Stimulated activated CD4-positive, alpha-beta T cell treated with anti-CD3 and anti-CD28 coated beads, TNF-alpha, amount 100 ng/mL, for 4 hours (primary cell): Measurements from ENCODE around the gene RNF146.
"Not testable (repeated sequence)": the region's sequence is repeated elsewhere in the genome, so short reads cannot be mapped to it uniquely, and the experiment has no call there.

Experiments used
- DNase-seq, 3 experiments: peaks; one replicate each; pipeline ENCODE4 v3.0.0-alpha.2; 2020; ENCODE audit warnings: low read depth in 3 of 3

Gene RNF146

GRCh38 chr6:127266178-127266891 lies at the start of gene RNF146:
TSS of gene RNF146 (plus strand) at chr6:127266864. CDS start at chr6:127280339, 13,475 bp downstream.
- DNase-seq, result peak; percentile 34 to 55 (median 54)

GRCh38 chr6:127219869-127220268 lies 46.8 kb upstream of the RNF146 start:
- DNase-seq, result no peak

GRCh38 chr6:127221201-127221600 lies 45.5 kb upstream of the RNF146 start:
- no peak for DNase-seq

- no peak for DNase-seq
Observed at GRCh38 chr6:127222418-127222817, 44.2 kb upstream of the RNF146 start.

GRCh38 chr6:127225497-127225896 lies 41.2 kb upstream of the RNF146 start:
- no peak for DNase-seq

- not testable (repeated sequence) for DNase-seq
Observed at GRCh38 chr6:127233819-127234218, 32.8 kb upstream of the RNF146 start.

- DNase-seq, result no peak
Observed at GRCh38 chr6:127243501-127243900, 23.2 kb upstream of the RNF146 start.

- DNase-seq, result no peak
Observed at GRCh38 chr6:127247114-127248096, 19.3 kb upstream of the RNF146 start.

- no peak for DNase-seq
Observed at GRCh38 chr6:127249621-127250020, 17.0 kb upstream of the RNF146 start.

- no peak for DNase-seq
Observed at GRCh38 chr6:127255286-127255685, 11.4 kb upstream of the RNF146 start.

- DNase-seq, result no peak
Observed at GRCh38 chr6:127262896-127263295, 3.8 kb upstream of the RNF146 start.

GRCh38 chr6:127263481-127263880 lies 3.2 kb upstream of the RNF146 start:
- no peak for DNase-seq

GRCh38 chr6:127266892-127267645 lies 405 bp downstream of the RNF146 start:
- DNase-seq, result peak in 2 of 3 experiments; percentile 11 to 38

GRCh38 chr6:127267646-127268625 lies 1.3 kb downstream of the RNF146 start:
- DNase-seq, result no peak

GRCh38 chr6:127272576-127272975 lies 5.9 kb downstream of the RNF146 start:
- DNase-seq, result no peak

GRCh38 chr6:127273499-127273898 lies 6.8 kb downstream of the RNF146 start:
- no peak for DNase-seq

- DNase-seq, result no peak
Observed at GRCh38 chr6:127276331-127276730, 9.7 kb downstream of the RNF146 start.

GRCh38 chr6:127277878-127278843 lies 11.5 kb downstream of the RNF146 start:
- no peak for DNase-seq

- DNase-seq, result no peak
Observed at GRCh38 chr6:127279815-127280214, 13.2 kb downstream of the RNF146 start.

- no peak for DNase-seq
Observed at GRCh38 chr6:127282184-127282583, 15.5 kb downstream of the RNF146 start.
